Panc1 (cell line): Measurements from ENCODE around the gene MEF2A. TPM values are rescaled to one million over a fixed set of nuclear protein-coding genes. Genes with fewer than 3 reads are reported as not detected.

Experiments
- ATAC-seq: fragments of 200-7000 bp; cut with Tn5 transposase; 2 replicates; pipeline ENCODE4 v1.9.1; 2020; ENCODE audit warnings: mild to moderate bottlenecking, moderate library complexity
- BruUV-seq: library from RNA; stranded (reverse); fragments of 400-500 nt; replicated peaks from 2 replicates; lab custom pipeline; 2021; lab: Mats Ljungman, UMichigan
- CTCF ChIA-PET: fragments of 300-600 bp; sonication (Branson Sonifier 250); formaldehyde crosslinking; loops from one replicate; lab custom pipeline; 2022; ENCODE audit warnings: antibody characterized with exemption; lab: Charles Lee
- POLR2A ChIA-PET: fragments of 300-600 bp; sonication (Branson Sonifier 250); formaldehyde crosslinking; loops from one replicate; lab custom pipeline; 2022; ENCODE audit warnings: antibody characterized with exemption; lab: Charles Lee
- DNase-seq: peaks from one replicate; pipeline ENCODE4 v3.0.0-alpha.2; 2010; ENCODE audit warnings: low read depth, low spot score
- H3K27ac ChIP-seq: 2 replicates; pipeline ENCODE4 v1.5.1; 2011; ENCODE audit warnings: mild to moderate bottlenecking, low read length, inconsistent platforms
- H3K27me3 ChIP-seq: fragments of 200-500 bp; sonication (Bioruptor generic); 2 replicates; pipeline ENCODE4 v1.6.0; 2014; ENCODE audit warnings: low read length, inconsistent platforms; ENCODE audit not compliant: control insufficient read depth, insufficient read depth
- H3K36me3 ChIP-seq: fragments of 200-500 bp; sonication (Bioruptor generic); 2 replicates; pipeline ENCODE4 v1.5.1; 2014; ENCODE audit warnings: inconsistent platforms, mild to moderate bottlenecking, low read length, moderate library complexity; ENCODE audit not compliant: control insufficient read depth, insufficient read depth
- H3K4me1 ChIP-seq: 2 replicates; pipeline ENCODE4 v1.5.1; 2011; ENCODE audit warnings: inconsistent platforms, mild to moderate bottlenecking, low read length, moderate library complexity; ENCODE audit not compliant: control insufficient read depth, insufficient read depth
- H3K4me3 ChIP-seq, 2 experiments: 2 replicates each; pipeline ENCODE4 v1.5.1; 2011 to 2012; ENCODE audit warnings: low read depth in 2 of 2, low read length in 2 of 2, mild to moderate bottlenecking in 2 of 2, inconsistent platforms in 1 of 2, moderate library complexity in 1 of 2
- H3K9me3 ChIP-seq: fragments of 200-500 bp; sonication (Bioruptor generic); 2 replicates; pipeline ENCODE4 v1.5.1; 2014; ENCODE audit warnings: low read depth, mild to moderate bottlenecking, inconsistent platforms, low read length, moderate library complexity; ENCODE audit not compliant: control insufficient read depth, insufficient read depth
- POLR2AphosphoS5 ChIP-seq: IDR thresholded peaks from 2 replicates; pipeline ENCODE4 v1.6.1; 2012; ENCODE audit warnings: mild to moderate bottlenecking, low read depth, low read length, moderate library complexity
- SIN3A ChIP-seq: IDR thresholded peaks from 2 replicates; pipeline ENCODE4 v1.6.1; 2012; ENCODE audit warnings: low read depth, mild to moderate bottlenecking, low read length, moderate library complexity, borderline replicate concordance; ENCODE audit not compliant: insufficient read depth
- TCF7L2 ChIP-seq: IDR thresholded peaks from 2 replicates; pipeline ENCODE4 v1.6.1; 2011; ENCODE audit warnings: mild to moderate bottlenecking, low read depth, low read length, inconsistent platforms
- in situ Hi-C: cut with HindIII; loops from 2 replicates; pipeline ENCODE4 v1.10.0; 2016; ENCODE audit warnings: low sequenced_read_pairs, low pct_unique_long_range_greater_than_20kb
- intact Hi-C: fragments of 100-400 bp; cut with micrococcal nuclease; formaldehyde crosslinking; loops from one replicate; pipeline ENCODE4 v1.10.0; 2022; ENCODE audit not compliant: unreplicated experiment
- total RNA-seq: library from RNA; stranded (reverse); gene quantifications from one replicate; pipeline ENCODE4 v1.2.1, GENCODE V29; 2021; ENCODE audit not compliant: unreplicated experiment
- TF ChIP-seq, protein P1 (sequence below): fragments of 450-650 bp; IDR thresholded peaks from 2 replicates; pipeline ENCODE4 v1.5.1; 2017; ENCODE audit warnings: mild to moderate bottlenecking
- TF ChIP-seq, protein P2 (sequence below), 2 experiments: IDR thresholded peaks; 2 replicates each; pipeline ENCODE4 v1.6.1; 2011 to 2012; ENCODE audit warnings: low read depth in 2 of 2, control low read depth in 1 of 2, low read length in 1 of 2, mild to moderate bottlenecking in 1 of 2, moderate library complexity in 1 of 2; ENCODE audit not compliant: insufficient read depth in 1 of 2

The MEF2A gene
- total RNA-seq, 1 experiment from 2014 or later: 31.1 TPM

DNA sequence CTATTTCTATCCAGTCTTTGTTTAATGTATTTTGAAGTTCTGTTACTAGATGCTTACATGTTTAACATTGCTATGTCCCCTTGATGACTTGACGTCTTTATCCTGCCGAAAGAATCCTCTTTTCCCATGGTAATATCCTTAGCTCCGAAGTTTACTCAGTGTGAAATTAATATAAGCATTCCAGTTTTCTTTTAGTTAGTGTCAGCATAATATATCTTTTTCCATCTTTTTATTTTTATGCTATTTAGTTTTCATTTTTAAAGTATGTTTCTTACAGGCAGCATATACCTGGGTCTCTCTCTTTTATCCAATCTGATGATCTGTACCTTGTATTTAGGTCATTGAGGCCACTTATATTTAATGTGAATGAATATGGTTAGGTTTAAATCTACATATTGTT lies 39.1 kb upstream of the MEF2A start:
- no peak overlapping the region for H3K4me3 ChIP-seq
- TF ChIP-seq SIN3A (no peak), TCF7L2 (no peak), POLR2AphosphoS5 (no peak)
- TF ChIP-seq, protein P1, sequence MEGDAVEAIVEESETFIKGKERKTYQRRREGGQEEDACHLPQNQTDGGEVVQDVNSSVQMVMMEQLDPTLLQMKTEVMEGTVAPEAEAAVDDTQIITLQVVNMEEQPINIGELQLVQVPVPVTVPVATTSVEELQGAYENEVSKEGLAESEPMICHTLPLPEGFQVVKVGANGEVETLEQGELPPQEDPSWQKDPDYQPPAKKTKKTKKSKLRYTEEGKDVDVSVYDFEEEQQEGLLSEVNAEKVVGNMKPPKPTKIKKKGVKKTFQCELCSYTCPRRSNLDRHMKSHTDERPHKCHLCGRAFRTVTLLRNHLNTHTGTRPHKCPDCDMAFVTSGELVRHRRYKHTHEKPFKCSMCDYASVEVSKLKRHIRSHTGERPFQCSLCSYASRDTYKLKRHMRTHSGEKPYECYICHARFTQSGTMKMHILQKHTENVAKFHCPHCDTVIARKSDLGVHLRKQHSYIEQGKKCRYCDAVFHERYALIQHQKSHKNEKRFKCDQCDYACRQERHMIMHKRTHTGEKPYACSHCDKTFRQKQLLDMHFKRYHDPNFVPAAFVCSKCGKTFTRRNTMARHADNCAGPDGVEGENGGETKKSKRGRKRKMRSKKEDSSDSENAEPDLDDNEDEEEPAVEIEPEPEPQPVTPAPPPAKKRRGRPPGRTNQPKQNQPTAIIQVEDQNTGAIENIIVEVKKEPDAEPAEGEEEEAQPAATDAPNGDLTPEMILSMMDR: no peak
- TF ChIP-seq, protein P2, sequence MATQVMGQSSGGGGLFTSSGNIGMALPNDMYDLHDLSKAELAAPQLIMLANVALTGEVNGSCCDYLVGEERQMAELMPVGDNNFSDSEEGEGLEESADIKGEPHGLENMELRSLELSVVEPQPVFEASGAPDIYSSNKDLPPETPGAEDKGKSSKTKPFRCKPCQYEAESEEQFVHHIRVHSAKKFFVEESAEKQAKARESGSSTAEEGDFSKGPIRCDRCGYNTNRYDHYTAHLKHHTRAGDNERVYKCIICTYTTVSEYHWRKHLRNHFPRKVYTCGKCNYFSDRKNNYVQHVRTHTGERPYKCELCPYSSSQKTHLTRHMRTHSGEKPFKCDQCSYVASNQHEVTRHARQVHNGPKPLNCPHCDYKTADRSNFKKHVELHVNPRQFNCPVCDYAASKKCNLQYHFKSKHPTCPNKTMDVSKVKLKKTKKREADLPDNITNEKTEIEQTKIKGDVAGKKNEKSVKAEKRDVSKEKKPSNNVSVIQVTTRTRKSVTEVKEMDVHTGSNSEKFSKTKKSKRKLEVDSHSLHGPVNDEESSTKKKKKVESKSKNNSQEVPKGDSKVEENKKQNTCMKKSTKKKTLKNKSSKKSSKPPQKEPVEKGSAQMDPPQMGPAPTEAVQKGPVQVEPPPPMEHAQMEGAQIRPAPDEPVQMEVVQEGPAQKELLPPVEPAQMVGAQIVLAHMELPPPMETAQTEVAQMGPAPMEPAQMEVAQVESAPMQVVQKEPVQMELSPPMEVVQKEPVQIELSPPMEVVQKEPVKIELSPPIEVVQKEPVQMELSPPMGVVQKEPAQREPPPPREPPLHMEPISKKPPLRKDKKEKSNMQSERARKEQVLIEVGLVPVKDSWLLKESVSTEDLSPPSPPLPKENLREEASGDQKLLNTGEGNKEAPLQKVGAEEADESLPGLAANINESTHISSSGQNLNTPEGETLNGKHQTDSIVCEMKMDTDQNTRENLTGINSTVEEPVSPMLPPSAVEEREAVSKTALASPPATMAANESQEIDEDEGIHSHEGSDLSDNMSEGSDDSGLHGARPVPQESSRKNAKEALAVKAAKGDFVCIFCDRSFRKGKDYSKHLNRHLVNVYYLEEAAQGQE (IDR thresholded peaks at IDR 0.05; ENCODE audit: insufficient read depth in 1 of 2, low read depth in 2 of 2, low read length in 1 of 2): no peak
- no peaks in the 10 kb centered on the region for H3K27me3 ChIP-seq
- ChIA-PET POLR2A (no interaction called here), CTCF (no interaction called here)
- no TSS peak for BruUV-seq
- intact Hi-C loops: no loop called here
- in situ Hi-C loops: no loop called here
- H3K4me1 ChIP-seq: no peaks in the 10 kb centered on the region
- no peak for ATAC-seq
- no peak overlapping the region for H3K27ac ChIP-seq
- H3K9me3 ChIP-seq: no peaks in the 10 kb centered on the region
- no peak for DNase-seq
- no peaks in the 10 kb centered on the region for H3K36me3 ChIP-seq

DNA sequence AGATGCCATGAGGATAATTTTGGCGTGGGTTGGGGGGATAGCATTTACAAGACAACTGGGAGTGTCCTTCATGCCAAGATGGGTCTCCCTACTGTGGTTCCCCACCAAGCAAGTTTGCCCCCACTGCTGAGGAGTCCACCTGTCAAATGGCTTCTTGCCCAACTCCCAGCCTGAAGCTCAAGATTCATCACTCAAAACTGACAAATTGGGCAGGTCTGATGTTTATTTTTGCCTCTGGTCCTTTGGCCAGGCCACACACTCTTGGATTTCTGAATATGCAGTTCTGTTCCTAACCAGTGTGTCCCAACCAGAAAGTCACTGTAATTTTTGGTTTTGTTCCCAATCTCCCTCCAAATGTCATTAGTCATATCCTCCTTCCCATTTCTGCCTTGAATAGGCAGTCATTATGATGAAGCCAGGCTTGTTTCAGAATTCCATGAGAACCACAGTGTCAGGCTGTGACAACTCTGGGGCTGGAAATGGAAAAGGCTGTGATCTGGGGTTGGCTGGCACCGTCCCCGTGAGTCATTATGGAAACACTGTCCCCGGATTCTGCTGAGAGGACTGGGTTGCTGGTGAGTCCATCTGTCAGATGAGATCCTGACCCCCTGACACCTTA lies 29.3 kb upstream of the MEF2A start:
- intact Hi-C loops: no loop called here
- ATAC-seq (peak; percentile 85), DNase-seq (peak; percentile 61)
- Histone ChIP-seq H3K4me1 (no peaks in the 10 kb centered on the region), H3K27ac (no peak overlapping the region), H3K27me3 (no peaks in the 10 kb centered on the region), H3K36me3 (no peaks in the 10 kb centered on the region), H3K9me3 (peaks cover 4% of the 10 kb centered on the region; the same call in 1 of the 2 replicates), H3K4me3 (no peak overlapping the region)
- TF ChIP-seq SIN3A (no peak), POLR2AphosphoS5 (no peak), TCF7L2 (no peak)
- TF ChIP-seq, protein P2 (IDR thresholded peaks at IDR 0.05; ENCODE audit: insufficient read depth in 1 of 2, low read depth in 2 of 2, low read length in 1 of 2): no peak
- TF ChIP-seq, protein P1: no peak
- CTCF ChIA-PET: no interaction called here
- in situ Hi-C loops: no loop called here
- POLR2A ChIA-PET: no interaction called here
- no TSS peak for BruUV-seq
